IPS-NIHi11 (cell line): ENCODE measurements around the gene TMPRSS7.
A peak's percentile ranks its signal among the peaks of the same experiment; 100 is the strongest.
"Not testable (repeated sequence)": the region's sequence is repeated elsewhere in the genome, so short reads cannot be mapped to it uniquely, and the experiment has no call there.

Experiments
- DNase-seq: peaks from one replicate; pipeline ENCODE4 v3.0.0; 2012; ENCODE audit warnings: mixed read lengths, low spot score

Gene TMPRSS7

DNA sequence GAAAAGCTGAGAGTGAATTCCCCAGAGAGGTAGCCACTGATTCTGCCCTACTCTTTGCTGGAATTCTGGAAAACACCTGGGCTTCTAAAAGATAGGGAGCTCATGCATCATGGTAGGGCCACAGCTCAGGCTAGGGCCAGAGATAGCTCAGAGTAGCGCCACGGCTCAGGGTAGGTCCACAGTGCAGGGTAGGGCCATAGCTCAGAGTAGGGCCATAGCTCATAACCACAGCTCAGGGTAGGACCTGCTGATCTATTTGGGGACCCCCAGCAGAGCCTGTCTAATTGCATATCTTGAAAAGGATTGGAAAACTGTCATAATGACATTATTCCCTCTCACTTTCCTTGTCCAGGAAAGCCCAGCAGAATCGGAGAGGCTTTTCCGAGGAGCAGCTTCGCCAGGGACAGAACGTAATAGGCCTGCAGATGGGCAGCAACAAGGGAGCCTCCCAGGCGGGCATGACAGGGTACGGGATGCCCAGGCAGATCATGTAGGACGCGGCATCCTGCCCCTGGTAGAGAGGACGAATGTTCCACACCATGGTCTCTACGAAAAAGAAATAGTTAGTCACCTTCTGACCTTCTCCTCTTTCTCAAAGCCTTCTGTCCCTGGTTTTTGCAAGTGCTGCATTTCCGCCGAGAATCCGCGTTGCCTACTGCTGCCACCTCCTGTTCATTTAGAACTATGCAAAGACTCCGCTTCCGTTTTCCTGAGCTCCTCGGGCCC, 21.3 kb upstream of the TMPRSS7 start:
- peak; percentile 48 for DNase-seq

DNA sequence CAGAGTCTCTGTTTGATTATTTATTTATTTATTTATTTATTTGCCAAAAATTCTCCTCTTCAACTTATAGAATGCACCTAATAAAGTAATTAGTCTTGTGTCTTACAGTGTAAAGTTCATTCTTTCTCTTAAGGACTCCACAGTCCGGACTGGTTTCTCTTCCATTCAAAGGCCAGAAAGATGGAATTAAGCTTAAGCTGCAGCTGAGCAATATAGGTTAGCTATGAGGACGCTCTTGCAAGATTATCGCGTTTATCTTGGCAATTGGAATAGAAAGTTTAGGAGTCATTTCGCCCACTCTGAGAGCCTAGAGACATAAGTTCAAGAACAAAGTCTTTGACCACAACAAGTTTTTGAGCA, 20.8 kb upstream of the TMPRSS7 start:
- DNase-seq: no peak

DNA sequence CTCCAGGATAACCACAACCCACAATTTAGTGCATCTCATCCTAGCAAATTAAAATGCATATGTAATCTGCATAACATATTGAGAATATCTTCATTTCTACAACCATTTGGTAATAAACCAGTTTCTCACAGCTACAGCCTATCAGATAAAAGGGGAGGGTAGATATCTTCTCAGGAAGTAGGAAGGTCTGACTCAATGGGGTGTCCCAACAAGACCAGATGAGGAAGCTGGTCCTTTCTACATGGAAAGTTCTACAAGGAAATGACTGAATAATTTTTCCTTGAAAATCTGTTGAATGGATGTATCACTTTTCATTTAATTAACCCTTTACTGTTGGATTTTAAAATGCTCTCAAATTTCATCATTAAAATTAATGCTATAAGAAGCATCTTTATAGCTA, 17.4 kb upstream of the TMPRSS7 start:
- no peak for DNase-seq

DNA sequence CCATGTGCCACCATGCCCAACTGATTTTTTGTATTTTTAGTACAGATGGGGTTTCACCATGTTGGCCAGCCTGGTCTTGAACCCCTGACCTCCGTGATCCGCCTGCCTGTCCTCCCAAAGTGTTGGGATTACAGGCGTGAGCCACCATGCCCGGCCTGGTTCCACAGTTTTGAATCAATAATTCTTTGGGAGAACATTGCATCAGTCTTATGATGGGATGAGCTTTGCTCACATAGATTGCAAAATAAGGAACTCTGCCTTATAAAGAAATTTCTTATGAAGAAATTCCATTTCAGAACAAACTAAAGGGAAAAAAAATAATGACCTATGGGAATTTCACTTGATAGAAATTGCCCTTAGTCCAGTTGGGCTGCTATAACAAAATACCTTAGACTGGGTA, 15.8 kb upstream of the TMPRSS7 start:
- no peak for DNase-seq

DNA sequence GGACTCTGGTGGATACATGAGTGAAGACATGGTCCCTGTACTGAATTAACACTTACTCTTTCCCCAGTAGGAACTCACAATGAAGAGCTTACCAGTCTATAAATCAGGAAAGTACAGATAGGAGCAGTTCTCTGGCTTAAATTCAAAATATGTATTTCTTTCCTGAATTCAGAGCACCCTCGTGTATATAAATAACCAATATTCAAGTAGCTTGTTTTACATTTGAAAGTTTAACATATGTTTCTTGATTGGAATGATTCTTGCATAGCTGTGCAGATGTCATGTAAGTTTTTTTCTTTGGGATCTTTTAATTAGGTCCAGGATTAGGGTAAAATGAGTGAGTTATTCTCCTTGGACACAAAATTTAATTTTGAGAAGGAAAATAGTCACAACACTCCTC, 14.8 kb upstream of the TMPRSS7 start:
- DNase-seq: no peak

DNA sequence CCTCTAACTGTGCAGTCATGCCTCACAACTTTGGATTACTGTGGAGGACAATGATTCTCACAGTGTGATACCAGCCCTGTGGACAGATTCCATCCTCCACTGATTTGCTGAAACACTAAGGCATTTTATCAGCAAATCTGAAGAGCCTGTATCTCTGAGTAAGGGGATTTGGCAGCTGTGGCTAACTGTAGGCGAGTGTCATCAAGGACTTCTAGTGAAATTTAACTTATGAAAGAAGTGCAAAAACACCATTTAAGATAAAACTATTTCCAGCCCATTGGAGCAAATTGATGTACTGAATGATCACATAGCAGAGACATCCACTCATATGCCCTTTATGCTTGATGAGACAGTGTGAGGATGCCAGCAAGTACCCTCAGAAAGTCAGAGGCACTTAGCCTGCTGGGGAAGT, 13.9 kb upstream of the TMPRSS7 start:
- DNase-seq: no peak

DNA sequence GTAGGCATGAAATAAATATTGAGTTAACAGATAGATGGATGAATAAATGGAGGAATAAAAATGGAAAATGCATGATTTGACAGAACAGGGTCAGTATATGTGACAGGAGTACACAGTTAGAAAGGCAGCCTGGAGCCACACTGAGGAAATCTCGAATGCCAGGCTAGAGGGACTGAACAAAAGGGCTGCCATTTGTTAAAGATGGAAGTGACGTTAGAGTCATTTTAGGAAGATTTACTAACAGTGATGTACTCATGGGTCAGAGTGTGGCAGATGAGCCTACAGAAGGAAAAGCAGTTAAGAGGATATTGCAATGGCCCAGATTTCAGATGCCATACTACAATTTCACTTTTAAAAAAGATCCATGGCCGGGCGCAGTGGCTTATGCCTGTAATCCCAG, 7.4 kb upstream of the TMPRSS7 start:
- no peak for DNase-seq

DNA sequence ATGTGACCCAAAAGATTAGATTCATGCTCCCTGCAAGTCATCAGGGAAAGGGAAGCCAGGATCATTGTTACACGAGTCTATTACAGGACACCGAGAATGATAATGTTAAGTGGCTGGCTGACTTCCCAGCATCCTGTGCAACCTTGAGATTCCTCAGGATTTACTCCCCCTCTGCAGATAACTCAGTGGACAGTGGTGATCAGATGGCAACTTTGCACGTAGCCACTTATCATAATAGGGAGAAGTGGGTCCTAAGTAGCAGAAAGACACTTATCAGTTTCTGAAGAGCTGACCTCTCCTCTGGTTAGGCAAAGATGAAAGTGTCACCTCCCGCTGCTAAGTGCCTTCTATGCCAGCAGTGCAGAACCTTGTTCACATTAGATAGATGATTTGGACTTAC, 6.7 kb upstream of the TMPRSS7 start:
- no peak for DNase-seq

DNA sequence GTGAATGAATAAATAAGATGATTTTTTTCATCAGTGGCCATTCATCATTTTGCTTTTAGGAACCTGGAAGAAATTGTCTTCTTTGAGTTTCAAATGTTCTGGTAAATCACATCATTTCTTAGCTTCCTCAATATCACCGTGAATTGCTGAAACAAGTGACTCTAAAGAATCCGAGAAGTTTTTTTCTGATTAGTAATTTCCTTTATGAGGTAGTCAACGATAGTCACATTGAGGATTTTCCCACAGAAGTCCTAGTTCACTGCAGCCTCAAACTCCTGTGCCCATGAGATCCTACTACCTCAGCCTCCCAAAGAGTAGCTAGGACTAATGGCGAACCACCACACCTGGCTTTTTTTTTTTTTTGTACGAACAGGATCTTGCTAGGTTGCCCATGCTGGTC, 3.6 kb upstream of the TMPRSS7 start:
- no peak for DNase-seq

DNA sequence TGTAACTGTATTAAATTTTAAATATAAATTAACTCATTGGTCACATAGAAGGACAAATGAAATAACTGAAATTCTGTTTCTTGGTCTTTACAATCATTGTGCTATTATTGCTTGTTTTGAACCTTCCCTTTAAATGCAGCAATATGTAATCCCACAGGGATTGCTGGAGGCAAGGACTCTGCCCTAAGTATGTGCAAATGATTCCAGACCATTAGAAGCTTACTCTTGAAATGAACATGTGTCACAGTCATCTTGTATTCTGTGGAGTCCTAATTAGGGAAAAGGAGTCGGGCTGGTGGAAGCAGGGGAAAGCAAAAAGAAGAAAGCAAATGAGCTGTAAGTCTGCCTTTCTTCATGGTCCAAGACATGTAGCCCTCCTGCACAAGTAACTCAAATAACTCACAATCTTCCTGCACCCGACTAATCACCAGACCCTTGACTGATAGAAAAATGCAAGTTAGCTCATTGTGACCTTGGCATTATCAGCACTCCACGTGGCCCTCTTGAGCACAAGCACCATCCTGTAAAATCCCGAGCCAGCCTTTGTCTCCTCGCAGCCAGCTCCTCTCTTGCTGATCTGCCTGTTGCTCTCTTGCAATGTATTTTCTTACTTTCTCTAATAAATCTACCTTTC, 2.3 kb upstream of the TMPRSS7 start:
- DNase-seq: no peak

DNA sequence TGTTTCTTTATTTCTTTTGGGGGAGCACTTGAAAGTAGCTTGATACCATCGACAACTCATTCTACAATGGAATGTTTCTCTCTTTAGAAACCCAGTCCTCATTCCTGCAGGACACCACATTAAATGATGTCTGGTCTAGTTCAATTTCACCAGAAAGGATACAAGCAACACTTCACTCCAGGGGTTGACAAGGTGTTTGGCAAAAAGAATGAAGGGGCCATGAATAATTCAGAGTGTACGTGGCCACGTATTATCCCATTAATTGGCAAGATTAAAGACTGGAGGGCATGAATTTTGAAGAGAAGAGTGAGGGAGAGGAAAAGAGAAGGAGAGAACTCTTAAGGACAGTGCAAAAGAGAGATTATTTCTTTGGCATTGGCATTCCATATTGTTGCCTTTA, 705 bp downstream of the TMPRSS7 start:
- no peak for DNase-seq

DNA sequence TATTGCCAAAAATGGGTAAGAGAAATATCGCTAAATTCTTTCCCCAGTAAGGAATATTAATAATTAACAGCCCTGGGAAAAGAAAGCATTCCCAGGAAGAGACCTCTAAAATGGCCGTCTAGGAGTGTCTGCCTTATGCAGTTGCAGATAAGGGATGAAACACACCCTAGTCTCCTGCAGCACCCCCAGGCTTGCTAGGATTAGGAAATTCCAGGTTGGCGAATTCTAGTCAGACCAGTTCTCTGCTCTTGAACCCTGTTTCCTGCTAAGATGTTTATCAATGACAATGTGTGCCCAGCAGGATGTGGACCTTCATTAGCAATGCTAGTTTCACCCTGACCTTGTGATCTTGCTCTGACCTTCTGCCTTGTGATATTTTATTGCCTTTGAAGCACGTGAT, 2.7 kb downstream of the TMPRSS7 start:
- DNase-seq: not testable (repeated sequence)

DNA sequence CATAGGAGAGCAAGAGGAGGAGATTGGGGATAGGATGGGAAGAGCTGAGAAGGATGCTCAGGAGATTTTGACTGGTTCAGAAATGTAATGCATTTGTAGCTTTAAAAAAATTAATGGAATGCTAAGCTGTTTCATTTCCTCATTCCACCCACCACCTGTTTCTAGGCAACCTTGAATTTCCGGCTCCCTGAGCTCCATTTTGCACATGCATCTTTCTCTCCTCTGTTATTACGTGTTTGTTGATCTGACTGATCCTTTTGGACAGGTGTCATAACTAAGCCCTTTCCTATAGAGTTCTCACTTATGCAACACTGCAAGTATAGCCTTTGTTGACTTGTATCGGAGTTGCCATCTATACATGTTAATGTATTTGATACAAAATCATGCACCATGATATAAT, 4.3 kb downstream of the TMPRSS7 start:
- DNase-seq: peak; percentile 28

DNA sequence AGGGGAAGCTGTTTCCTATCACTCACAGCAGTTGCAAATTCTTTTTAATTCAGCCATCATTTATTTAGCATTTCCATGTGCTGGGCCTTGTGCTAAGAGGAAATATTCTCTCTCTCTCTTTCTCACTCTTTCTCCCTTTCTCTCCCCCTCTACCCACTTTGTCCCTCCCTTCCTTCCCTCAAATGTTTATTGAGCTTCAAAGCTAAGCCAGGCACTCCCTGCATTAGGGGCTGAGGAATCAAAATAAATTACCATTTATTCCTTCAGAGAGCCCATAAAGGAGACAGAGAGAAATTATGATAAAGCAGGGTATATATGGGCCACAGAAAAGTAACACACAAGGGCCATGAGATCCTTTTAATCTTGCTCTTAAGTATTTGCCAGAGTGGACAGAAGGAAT, 6.8 kb downstream of the TMPRSS7 start:
- DNase-seq: no peak

DNA sequence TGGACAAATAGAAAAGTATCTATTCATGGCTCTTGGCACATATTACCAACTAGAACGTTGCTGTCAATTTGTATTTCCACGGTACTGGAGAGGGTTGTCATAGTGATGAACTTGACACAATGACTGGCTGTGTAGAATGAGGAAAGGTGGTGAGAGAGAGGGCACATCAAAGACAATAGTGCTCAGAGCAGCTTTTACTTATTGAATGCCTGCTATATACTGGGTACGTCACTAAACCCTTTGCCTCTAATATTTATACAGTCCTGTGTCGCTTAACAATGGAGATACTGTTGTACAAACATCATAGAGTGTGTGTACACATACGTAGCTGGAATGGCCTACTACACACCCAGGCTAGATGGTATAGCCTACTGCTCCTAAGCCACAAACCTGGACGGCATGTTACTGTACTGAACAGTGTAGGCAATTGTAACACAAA, 8.3 kb downstream of the TMPRSS7 start:
- no peak for DNase-seq

DNA sequence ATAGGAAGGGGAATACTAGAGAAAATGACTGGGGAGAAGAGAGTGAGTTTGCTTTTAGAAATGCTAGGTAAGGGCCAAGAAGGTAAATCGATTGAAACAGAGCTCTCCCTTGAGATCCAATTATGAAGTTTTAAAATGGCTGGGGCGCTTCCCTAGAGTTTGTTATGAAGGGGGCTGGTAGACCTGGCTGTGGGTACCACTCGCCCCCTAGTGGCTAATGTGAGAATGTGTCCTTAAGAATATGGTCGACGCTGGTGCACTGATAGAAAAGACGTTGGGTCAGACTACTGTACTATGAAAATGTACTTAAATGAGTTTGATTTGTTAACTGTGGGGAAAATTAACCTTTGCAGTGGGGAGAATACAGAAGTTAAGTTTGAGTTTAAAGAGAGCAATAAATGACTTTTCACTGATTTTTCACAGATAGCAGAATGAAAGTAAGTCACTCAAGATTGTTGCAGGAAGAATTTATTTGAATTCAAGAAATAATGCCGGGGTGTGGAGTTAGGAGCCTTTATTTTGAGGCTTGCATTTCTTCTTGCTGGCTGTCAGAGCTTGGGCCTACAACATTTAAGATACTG, 9.2 kb downstream of the TMPRSS7 start:
- DNase-seq: peak; percentile 77

DNA sequence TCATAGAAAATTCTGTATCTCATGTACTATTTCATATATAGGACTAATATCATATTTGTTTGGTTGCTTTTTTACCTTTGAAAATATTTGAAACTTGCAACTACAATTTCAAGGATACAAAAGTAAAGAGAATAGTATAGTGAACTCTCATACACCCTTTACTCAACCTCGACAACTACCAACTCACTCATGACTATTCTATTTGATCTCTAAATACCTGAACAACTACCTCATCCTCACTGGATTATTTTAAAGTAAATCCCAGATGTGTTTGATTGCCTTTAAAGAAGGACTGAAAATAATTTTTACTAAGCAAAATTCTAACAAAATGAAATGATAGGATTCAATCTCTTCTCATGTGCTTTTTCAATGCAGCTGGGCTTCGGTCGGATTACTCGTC, 12.1 kb downstream of the TMPRSS7 start:
- no peak for DNase-seq

DNA sequence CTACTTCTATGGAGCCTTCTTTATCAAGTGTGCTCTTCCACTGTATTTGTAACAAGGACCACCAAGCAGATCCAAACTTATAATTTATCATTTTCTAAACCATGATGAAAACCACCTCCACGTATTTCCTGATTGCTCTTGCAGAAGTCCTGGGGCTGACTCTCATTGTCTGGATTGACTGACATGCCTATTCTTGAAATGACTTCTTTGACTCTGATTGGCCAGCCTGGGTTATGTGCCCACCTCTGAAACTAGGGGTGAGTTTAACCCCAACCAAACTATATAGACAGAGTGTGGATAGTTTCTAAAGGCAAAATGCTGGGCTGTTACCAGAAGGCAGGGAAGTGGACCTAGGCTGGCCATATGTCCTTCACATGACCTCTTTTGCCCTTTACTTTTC, 12.7 kb downstream of the TMPRSS7 start:
- DNase-seq: no peak

DNA sequence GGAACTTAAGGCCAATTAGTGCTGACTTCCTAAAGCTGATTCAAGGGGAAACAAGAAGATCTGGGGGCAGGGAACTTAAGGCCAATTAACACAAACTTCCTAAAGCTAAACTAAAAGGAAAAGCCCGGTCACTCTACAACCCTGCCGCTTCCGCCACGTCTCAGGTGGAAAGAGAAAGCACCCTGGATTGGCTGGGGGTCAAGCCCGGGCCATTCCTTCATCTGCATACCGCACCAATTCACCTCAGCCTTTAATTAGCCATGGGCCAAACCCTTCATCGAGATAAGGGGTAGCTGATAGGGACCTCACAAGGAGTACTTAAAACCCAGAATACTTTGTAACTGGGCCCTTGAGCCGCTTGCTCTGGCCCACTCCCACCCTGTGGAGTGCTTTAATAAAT, 14.4 kb downstream of the TMPRSS7 start:
- DNase-seq: no peak

DNA sequence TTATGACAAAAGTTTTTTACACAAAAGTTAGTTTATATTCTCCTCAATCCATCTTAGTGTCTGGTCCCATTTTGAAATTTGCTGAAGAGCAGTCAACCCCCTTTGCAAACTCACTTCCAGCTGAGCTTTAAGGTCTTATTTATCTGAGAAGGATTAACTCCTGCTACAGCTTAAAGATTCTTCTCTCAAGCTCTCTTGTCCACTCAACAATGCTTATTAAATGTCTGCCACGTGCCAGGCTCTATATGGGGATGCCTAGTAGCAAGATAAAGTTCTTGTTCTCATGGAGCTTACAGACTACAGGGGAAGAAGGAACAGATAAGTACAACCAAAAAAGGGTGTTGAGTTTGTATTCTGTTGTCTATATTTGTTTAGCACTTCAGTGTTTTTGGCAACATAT, 18.7 kb downstream of the TMPRSS7 start:
- DNase-seq: no peak

DNA sequence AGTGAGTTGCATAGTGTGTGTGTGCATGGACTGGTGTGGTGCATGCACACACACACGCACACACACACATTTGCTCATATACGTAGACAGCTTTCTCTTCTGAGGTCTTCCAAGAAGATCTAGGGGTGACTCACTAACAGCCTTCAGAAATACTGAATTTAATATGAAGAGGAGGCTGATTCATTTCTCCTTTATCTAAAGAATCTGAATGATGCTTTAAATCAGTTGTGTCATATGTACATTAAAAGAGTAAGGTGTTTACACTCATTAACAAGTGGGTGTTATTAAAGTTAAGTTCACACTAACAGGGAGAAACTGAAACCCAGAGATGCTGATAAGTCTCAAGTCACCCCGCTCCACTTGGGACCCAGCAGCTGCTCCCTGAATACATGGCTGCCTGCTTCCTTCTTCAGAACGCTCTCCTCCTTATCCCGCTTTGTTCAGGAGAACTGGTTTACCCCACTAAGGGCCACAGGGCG, 22.0 kb downstream of the TMPRSS7 start:
- no peak for DNase-seq

DNA sequence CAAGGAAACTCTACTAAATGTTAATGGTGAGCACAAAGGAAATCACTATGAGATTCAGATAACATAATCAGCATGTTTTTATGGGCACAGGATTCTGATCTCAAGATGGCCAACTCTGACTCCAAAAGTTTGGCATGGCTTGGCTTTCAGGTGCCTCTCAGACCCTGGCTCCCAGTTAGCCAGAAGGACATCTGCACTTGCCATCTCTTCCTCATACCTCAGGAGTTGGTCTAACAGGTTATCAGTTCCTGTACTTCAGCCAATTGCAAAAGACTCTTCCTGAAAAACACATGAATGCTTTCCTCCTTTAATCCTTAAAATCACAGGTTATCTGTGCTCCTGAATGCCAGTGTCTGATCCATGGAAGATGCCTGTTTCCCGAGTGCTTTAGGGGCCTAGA, 25.0 kb downstream of the TMPRSS7 start:
- DNase-seq: no peak

DNA sequence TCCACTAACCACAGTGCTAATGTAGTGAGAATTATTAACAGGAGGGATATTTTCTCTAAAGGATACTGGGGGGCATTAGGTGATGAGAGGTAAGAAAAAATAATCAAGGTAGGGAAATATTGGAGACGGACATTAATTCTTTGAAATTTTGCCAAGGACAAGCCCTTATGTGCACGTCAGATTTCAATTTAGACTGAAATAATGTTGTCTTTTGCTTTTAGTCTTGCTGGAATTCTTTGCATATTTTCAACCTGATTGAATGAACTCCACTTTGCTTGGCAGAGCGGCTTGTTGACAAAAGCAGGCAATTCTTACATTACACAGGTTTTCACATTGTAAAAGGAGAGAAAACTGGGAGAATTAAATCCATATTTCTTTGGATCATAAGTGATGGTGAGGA, 26.6 kb downstream of the TMPRSS7 start:
- DNase-seq: no peak
